HCT116 (cell line): ENCODE data around the gene SRCIN1. TPM values are rescaled to one million over a fixed set of nuclear protein-coding genes. Genes with fewer than 3 reads are reported as not detected.
"Not testable (repeated sequence)": the region's sequence is repeated elsewhere in the genome, so short reads cannot be mapped to it uniquely, and the experiment has no call there.

Experiments used
- ATAC-seq: fragments of 200-7000 bp; cut with Tn5 transposase; 2 replicates; pipeline ENCODE4 v1.9.1; 2020; ENCODE audit warnings: mild to moderate bottlenecking, moderate library complexity
- BruUV-seq: library from RNA; stranded (reverse); fragments of 400-500 nt; replicated peaks from 2 replicates; lab custom pipeline; 2021; lab: Mats Ljungman, UMichigan
- CTCF ChIA-PET: fragments of 300-600 bp; sonication (Branson Sonifier 250); formaldehyde crosslinking; loops from one replicate; lab custom pipeline; 2021; ENCODE audit warnings: antibody characterized with exemption; lab: Charles Lee
- POLR2A ChIA-PET: fragments of 300-600, 350-600 bp; sonication (Branson Sonifier 250); formaldehyde crosslinking; loops from one replicate; lab custom pipeline; 2021; ENCODE audit warnings: antibody characterized with exemption; lab: Charles Lee
- RAD21 ChIA-PET, 2 experiments: fragments of 300-600 bp; sonication (Branson Sonifier 250); formaldehyde crosslinking; loops; one replicate each; lab custom pipeline; 2023; ENCODE audit warnings: low total read pairs in 2 of 2; ENCODE audit not compliant: uncharacterized antibody in 2 of 2, unreplicated experiment in 2 of 2, low non-redundant PET in 1 of 2; lab: Charles Lee
- DNase-seq: peaks from one replicate; pipeline ENCODE4 v3.0.0-alpha.2; 2010; ENCODE audit warnings: low read depth, low spot score
- H2AFZ ChIP-seq: fragments of 200-600 bp; shearing (Covaris generic), sonication (generic); 2 replicates; pipeline ENCODE4 v1.6.1; 2017; ENCODE audit warnings: low read depth, mixed run types, mixed read lengths, antibody characterized with exemption, low read length; ENCODE audit not compliant: poor library complexity, severe bottlenecking
- H3K27ac ChIP-seq: 2 replicates; pipeline ENCODE4 v1.5.1; 2012; ENCODE audit warnings: low read depth, low read length
- H3K27me3 ChIP-seq: fragments of 200-600 bp; sonication (generic); 2 replicates; pipeline ENCODE4 v1.6.1; 2016; ENCODE audit warnings: mixed run types, low read length, mixed read lengths; ENCODE audit not compliant: insufficient read depth
- H3K36me3 ChIP-seq, 2 experiments: fragments of 200-500 bp in 1 of 2; fragments of 200-600 bp in 1 of 2; sonication (Bioruptor generic) in 1 of 2; sonication (generic) in 1 of 2; 2 replicates each; pipeline versions ENCODE4 v1.5.1 to v1.6.1; 2014 to 2016; ENCODE audit warnings: low read length in 2 of 2, inconsistent platforms in 1 of 2, mixed read lengths in 1 of 2, mixed run types in 1 of 2; ENCODE audit not compliant: insufficient read depth in 2 of 2, control insufficient read depth in 1 of 2
- H3K4me1 ChIP-seq, 2 experiments: fragments of 200-600 bp in 1 of 2; sonication (generic) in 1 of 2; 2 replicates each; pipeline versions ENCODE4 v1.5.1 to v1.6.1; 2012 to 2017; ENCODE audit warnings: low read length in 2 of 2, inconsistent platforms in 1 of 2, mild to moderate bottlenecking in 1 of 2, mixed read lengths in 1 of 2, mixed run types in 1 of 2, moderate library complexity in 1 of 2; ENCODE audit not compliant: insufficient read depth in 2 of 2, control insufficient read depth in 1 of 2
- H3K4me2 ChIP-seq: fragments of 200-600 bp; sonication (generic); 2 replicates; pipeline ENCODE4 v1.6.1; 2017; ENCODE audit warnings: mixed run types, low read length, mixed read lengths
- H3K4me3 ChIP-seq, 2 experiments: fragments of 200-600 bp in 1 of 2; sonication (generic) in 1 of 2; replicated peaks in 1 of 2; 2 replicates each; pipeline ENCODE4 v1.5.1; 2011 to 2016; ENCODE audit warnings: low read length in 2 of 2, control low read depth in 1 of 2, low read depth in 1 of 2, mild to moderate bottlenecking in 1 of 2, mixed read lengths in 1 of 2, mixed run types in 1 of 2
- H3K79me2 ChIP-seq: fragments of 200-600 bp; sonication (generic); 2 replicates; pipeline ENCODE4 v1.6.1; 2017; ENCODE audit warnings: mild to moderate bottlenecking, mixed run types, low read length, moderate library complexity, mixed read lengths; ENCODE audit not compliant: insufficient read depth
- H3K9ac ChIP-seq: fragments of 200-600 bp; sonication (generic); 2 replicates; pipeline ENCODE4 v1.6.1; 2016; ENCODE audit warnings: low read length, mixed read lengths
- H3K9me2 ChIP-seq: fragments of 200-600 bp; sonication (generic), shearing (Covaris generic); 2 replicates; pipeline ENCODE4 v1.6.1; 2017; ENCODE audit warnings: mixed run types, mild to moderate bottlenecking, moderate library complexity; ENCODE audit not compliant: insufficient read depth
- H3K9me3 ChIP-seq, 2 experiments: fragments of 200-500 bp in 1 of 2; fragments of 200-600 bp in 1 of 2; sonication (Bioruptor generic) in 1 of 2; sonication (generic) in 1 of 2; 2 replicates each; pipeline ENCODE4 v1.6.1; 2014 to 2017; ENCODE audit warnings: low read length in 2 of 2, mixed read lengths in 2 of 2, inconsistent platforms in 1 of 2, low read depth in 1 of 2, mild to moderate bottlenecking in 1 of 2, mixed run types in 1 of 2, moderate library complexity in 1 of 2; ENCODE audit not compliant: control insufficient read depth in 1 of 2, insufficient read depth in 1 of 2
- H4K20me1 ChIP-seq: fragments of 200-600 bp; sonication (generic), shearing (Covaris generic); 2 replicates; pipeline ENCODE4 v1.6.1; 2017; ENCODE audit warnings: mixed run types, mild to moderate bottlenecking, moderate library complexity; ENCODE audit not compliant: insufficient read depth
- ELF1 ChIP-seq: IDR thresholded peaks from 2 replicates; pipeline ENCODE4 v1.6.1; 2012; ENCODE audit warnings: low read depth, borderline replicate concordance
- FOSL1 ChIP-seq: IDR thresholded peaks from 2 replicates; pipeline ENCODE4 v1.6.1; 2012; ENCODE audit warnings: low read depth
- intact Hi-C: fragments of 100-400 bp; cut with micrococcal nuclease; formaldehyde crosslinking; loops from 2 replicates; pipeline ENCODE4 v1.10.0; 2022
- total RNA-seq: library from RNA; stranded (reverse); gene quantifications from one replicate; pipeline ENCODE4 v1.2.1, GENCODE V29; 2021; ENCODE audit not compliant: unreplicated experiment

Gene SRCIN1
- total RNA-seq, 1 experiment from 2014 or later = 10.5 TPM

- TF ChIP-seq ELF1 (no peak), FOSL1 (no peak)
Measured at GRCh38 chr17:38532451-38532850, 73.3 kb downstream of the SRCIN1 start (continued).

- POLR2A ChIA-PET, H3K4me2 ChIP-seq, H3K27ac ChIP-seq, CTCF ChIA-PET, intact Hi-C loops, H3K9ac ChIP-seq, H3K4me1 ChIP-seq, DNase-seq, H3K36me3 ChIP-seq, H2AFZ ChIP-seq, H3K79me2 ChIP-seq, H3K9me3 ChIP-seq, H4K20me1 ChIP-seq, ATAC-seq, H3K9me2 ChIP-seq, H3K4me3 ChIP-seq, RAD21 ChIA-PET, BruUV-seq, H3K27me3 ChIP-seq: not testable (repeated sequence)
Measured at GRCh38 chr17:38531761-38532160, 74.0 kb downstream of the SRCIN1 start.

GRCh38 chr17:38530856-38531255 is 74.9 kb downstream of the SRCIN1 start:
- CTCF ChIA-PET, H3K27me3 ChIP-seq: not testable (repeated sequence)

GRCh38 chr17:38528141-38528540 is 77.6 kb downstream of the SRCIN1 start:
- H4K20me1 ChIP-seq, H3K4me2 ChIP-seq, ATAC-seq, H3K27ac ChIP-seq, H3K4me1 ChIP-seq, H3K9me3 ChIP-seq, intact Hi-C loops, H3K9me2 ChIP-seq, H2AFZ ChIP-seq, CTCF ChIA-PET, H3K9ac ChIP-seq, H3K36me3 ChIP-seq, RAD21 ChIA-PET, H3K27me3 ChIP-seq, H3K79me2 ChIP-seq, BruUV-seq, DNase-seq, H3K4me3 ChIP-seq, POLR2A ChIA-PET: not testable (repeated sequence)

More at GRCh38 chr17:38530856-38531255, 74.9 kb downstream of the SRCIN1 start:
- H2AFZ ChIP-seq, DNase-seq, H3K4me3 ChIP-seq, BruUV-seq, H3K9me2 ChIP-seq, H3K9ac ChIP-seq, H3K79me2 ChIP-seq, H3K4me2 ChIP-seq, POLR2A ChIA-PET, H3K9me3 ChIP-seq, H3K4me1 ChIP-seq, RAD21 ChIA-PET, H4K20me1 ChIP-seq, intact Hi-C loops, H3K36me3 ChIP-seq, ATAC-seq, H3K27ac ChIP-seq: not testable (repeated sequence)

- H3K4me1 ChIP-seq, intact Hi-C loops, H4K20me1 ChIP-seq, H3K79me2 ChIP-seq, H2AFZ ChIP-seq, BruUV-seq, H3K36me3 ChIP-seq, H3K4me2 ChIP-seq, H3K9ac ChIP-seq, POLR2A ChIA-PET, H3K27ac ChIP-seq, ATAC-seq, DNase-seq, H3K27me3 ChIP-seq, RAD21 ChIA-PET, H3K9me3 ChIP-seq, H3K4me3 ChIP-seq, H3K9me2 ChIP-seq: not testable (repeated sequence)
- CTCF ChIA-PET = interaction anchor here (2.2 kb wide), 1 partner anchor 32 kb away, joined by 7 read pairs; no protein-coding TSS in a partner anchor
Measured at GRCh38 chr17:38526526-38526925, 79.2 kb downstream of the SRCIN1 start.
